GM18870 (cell line): Measurements from ENCODE around the gene MYL10.
"Not testable (repeated sequence)": the region's sequence is repeated elsewhere in the genome, so short reads cannot be mapped to it uniquely, and the experiment has no call there.

Experiments used
- ATAC-seq: cut with Tn5 transposase; IDR thresholded peaks from one replicate; pipeline ENCODE4 v1.9.1; 2021; ENCODE audit warnings: moderate library complexity; ENCODE audit not compliant: unreplicated experiment

Gene MYL10

GRCh38 chr7:101620991-101621390, 8.1 kb downstream of the MYL10 start:
- no peak for ATAC-seq

GRCh38 chr7:101620395-101620794, 8.7 kb downstream of the MYL10 start:
- ATAC-seq: no peak

DNA sequence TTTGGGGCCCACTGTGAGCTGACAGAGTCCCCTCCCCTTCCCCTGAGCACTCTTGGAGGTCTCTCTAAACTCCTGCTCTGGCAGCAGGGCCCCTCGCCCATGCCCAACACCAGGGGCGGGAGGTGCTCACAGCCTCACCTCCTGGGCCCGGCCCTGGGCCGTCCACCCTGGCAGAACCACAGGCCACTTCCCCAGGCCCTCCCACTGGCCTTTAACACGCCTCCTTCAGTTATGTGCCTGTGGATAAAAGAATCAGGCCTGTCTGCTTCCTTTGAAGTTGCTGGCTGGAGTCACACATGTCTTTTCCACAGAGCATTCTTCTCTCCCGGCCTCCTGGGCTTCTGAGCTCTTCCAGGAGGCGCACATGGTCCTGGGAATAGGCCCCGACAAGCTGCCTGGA, 10.2 kb downstream of the MYL10 start:
- ATAC-seq: no peak

DNA sequence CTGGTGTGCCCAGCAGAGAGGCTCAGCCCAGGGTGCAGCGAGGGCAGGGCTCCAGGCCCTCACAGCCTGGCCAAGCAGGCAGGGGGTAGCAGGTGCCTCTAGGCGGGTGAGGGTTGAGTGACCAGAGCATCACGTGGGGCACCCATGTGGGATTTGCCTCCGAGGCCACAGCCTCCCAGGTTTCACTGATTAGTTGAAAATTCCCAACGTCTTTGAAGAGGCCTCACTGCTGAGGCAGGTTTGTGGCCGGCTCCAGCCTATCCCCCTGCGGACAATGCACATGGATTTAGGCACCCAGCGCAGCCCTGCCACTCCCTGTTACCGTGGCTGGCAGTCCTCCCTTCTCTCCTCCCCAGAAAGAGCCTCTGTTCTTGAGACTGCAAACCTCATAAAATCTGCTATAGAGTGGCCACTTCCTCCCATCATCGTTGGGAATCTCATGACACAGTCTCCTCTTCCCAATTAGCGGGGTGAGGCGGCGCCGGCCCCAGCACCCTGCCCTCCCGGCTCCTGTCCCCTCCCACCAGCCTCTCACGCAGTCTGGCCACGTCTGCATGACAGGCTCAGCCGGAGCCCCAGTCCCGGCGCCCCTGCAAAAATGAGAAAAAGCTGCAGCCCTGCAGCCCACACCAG, 10.8 kb downstream of the MYL10 start:
- no peak for ATAC-seq

GRCh38 chr7:101617451-101618206, 11.5 kb downstream of the MYL10 start:
- ATAC-seq: no peak

DNA sequence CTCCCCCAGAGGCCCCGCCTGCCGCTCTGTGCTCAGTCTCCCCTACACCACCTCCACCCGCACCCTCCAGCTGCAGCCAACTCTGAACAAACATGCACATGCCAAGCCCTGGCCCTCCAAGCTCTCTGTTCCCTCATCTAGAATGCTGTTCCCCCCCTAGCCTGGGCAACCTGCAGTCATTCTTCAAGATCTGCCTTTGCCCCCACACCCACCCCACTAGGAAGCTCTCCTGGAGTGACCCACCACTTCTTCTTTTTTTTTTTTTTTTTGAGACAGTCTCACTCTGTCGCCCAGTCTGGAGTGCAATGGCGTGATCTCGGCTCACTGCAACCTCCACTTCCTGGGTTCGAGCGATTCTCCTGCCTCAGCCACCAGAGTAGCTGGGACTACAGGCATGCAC, 13.7 kb downstream of the MYL10 start:
- no peak for ATAC-seq

DNA sequence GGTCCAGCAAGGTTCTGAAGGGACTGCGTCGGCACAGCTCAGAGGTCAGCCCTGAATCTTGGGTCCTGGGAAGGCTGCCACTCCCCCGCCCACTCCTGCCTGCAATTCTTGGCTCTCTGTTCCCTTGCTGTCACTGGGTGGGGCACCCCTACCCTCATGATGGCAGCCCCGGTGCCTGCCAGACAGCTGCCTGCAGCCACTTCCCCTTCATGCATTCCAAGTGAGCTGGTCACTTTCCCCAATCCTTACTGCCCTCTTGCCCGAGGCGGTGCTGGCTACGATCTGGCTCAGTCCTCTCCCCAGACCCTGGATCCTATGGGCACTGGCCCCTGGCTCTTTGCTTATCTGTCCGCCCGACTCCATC, 14.2 kb downstream of the MYL10 start:
- ATAC-seq: no peak

DNA sequence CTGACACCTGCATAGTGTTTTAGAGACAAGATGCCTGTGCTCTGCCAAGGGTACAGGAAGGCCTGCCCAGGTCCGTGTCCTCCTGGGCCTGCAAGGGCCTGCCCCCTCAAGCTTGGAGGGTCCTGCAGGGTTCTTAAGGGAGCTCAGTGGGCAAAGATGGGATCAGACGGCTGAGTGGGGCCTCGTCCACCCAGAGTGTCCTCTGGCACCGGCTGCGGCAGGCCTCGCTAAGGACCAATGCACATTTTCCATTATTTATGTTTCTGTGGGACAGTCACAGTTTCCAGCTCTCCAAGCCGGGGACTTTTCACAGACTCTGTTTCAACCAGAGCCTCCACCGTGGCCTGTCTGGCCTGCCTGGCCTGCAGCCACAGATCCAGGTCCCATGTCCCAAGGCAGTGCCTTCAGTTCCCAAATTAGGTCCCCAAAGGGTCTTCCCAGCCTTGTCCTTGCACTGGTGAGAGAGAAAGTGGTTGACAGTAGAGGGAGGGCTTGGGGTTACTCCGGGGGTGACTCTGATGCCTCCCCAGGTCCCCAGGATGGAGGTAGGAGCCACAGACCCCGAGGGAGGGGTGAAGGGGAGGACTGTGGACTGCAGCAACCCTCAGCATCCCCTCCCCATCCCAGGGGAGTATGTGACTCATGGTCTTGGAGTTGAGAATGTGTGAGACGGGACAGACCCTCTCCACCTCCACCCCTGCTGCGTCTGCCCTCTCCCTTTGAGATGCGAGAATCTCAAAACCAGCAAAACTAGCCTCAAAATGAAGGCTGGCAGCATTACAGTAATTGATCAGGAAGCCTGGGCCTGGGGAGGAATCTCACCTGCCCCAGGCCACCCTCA, 14.8 kb downstream of the MYL10 start:
- no peak for ATAC-seq

DNA sequence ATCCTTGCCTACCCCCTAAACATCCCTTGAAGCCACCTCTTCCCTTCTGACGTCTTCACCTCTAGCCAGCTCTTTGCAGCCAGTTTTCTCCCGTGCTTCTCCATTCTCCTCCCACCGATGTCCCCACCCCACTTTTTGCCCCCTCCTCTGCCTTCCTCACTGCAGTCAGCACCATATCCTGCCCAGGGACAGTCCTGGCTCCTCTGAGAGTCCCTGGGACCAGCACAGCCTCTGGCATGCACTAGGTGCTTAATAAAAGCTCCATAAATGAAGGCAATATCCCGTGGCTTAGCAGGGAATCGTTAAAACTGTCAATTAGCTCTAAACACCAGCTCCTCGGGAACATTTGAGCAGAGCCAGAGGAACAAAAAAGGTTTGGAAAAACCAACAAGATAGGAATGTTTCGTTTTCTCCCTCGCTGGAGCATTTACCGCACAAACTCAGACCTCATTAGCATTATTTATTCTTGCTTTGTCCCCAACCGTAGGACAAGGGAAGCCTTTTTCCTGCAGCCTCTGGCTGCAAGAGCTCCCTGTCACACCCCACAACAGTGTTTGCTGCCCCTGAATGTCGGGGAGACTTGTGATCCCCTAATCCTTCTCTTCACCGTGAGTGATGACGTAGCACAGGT, 16.1 kb downstream of the MYL10 start:
- ATAC-seq: no peak

- ATAC-seq: no peak
These were observed 20.1 kb downstream of the MYL10 start for GRCh38 chr7:101608772-101609713.

DNA sequence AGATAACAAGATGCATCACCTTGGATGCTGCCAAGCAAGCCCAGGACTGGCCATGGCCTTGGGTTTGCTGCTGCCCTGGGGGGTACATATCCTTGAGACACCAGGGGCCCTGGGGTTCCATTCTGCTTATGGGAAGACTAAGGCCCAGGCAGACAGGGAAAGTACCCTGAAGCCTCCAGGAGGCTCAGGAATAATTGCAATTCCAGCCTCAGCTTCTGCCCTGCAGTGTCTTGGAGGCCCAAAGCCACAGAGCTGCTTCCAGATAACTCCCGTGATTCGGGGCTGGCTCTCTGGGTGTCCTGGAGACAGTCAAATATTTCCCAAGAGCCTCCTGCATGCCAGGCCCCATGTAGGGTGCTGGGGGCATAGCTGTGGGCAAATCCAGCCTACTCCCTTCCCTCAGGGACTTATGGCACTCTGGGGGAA, 22.6 kb downstream of the MYL10 start:
- ATAC-seq: no peak

DNA sequence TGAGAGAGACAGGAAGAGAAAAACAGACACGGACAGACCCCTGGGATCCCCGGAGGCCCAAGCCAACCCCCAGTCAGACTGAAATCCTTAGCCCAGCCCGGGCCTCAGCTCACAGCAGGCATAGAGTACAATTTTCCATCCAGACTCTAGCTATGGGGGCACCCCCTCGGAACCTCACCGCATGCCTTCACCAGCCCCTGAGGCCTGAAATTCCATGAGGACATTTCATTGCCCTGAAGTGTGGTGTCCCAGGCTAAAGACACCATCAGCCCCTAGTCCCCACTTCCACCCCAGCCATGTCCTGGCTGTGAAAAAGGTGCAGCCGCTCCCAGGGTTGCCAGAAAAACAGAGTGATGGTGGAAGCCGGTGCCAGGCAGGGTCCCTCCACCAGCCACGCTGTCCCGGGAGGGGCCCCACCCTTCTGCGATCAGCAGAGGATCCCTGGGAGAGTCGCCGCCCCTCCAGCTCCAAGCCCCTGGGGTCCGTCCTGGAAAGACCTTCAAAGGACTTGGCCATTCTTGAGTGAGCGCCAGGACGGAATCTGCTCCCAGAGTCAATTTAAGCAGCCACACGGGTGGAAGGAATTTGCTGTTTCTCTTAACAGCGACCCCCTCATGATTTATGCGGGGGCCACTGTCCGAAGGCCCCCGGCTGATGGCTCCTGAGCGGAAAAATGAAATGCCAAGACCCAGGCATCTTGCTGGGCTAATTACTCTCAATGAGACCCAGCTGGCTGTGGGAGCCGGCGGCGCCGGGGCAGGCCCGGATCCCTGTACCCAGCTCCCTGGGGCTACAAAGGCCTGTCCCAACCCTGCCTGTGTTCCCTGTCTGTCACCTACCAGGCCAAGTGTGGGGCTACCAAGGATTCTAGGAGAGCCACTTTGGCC, 23.2 kb downstream of the MYL10 start:
- ATAC-seq: no peak

GRCh38 chr7:101604934-101605332, 24.2 kb downstream of the MYL10 start:
- ATAC-seq: not testable (repeated sequence)

GRCh38 chr7:101604331-101604933, 24.7 kb downstream of the MYL10 start:
- no peak for ATAC-seq

DNA sequence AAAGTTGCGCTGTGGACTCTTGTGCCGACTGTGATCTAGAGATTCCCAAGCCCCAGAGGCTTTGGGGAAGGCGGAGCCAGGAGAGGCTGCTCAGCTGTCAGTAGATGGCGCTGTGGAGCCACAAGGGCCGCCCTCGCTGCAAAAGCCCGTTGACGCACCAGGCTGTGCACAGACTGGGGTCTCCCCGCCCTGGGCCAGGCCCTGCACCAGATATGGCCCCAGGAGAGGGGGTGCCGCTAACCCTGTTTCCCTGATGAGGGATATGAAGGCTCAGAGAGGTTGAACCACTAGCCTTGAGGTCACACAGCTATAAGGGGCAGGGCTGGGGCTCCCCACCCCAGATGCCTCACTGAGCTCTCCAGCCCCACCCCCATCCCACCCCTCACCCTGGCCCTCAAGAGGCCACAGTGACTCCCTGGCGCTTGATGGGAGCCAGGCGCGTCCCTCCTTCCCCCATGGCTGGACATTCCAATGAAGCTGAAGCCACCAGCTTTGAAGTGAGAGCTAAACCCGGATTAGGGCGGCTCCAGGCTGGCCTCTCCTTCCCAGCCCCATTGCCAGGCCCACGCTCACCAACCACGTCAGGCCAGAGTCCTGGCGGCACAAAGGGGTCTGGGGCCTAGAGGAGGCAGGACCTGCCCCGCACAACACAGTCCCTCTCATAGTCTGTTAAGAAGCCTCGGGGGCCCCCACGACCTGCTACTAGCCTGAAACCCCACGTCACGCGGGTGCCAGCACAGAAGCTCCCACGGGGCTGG, 26.4 kb downstream of the MYL10 start:
- ATAC-seq: no peak

DNA sequence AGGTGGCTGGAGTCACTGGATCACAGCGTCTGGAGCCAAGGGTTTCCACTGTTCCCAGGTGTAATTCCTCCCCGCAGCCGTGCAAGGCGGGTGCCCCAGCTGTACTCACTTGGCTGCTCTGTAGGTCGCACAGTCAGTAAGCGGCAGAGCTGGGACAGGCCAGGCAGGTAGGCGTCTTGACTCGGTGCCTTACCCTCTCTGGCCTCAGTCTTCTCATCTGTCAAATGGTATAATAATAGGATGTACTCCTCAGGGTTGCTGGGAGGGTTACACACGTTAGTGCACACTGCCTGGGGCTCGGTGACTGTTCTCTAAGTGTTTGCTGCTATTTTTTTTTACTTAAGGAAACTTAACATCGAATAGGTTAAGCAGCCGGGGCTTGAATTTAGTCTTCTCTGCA, 27.0 kb downstream of the MYL10 start:
- no peak for ATAC-seq

- no peak for ATAC-seq
These were observed 29.3 kb downstream of the MYL10 start for GRCh38 chr7:101599787-101600186.
